Tibial nerve (tissue), 4 donors: Measurements from ENCODE around the gene ZSWIM8.

ENCODE experiments used
- EP300 ChIP-seq, 2 donors: sonication (generic); formaldehyde crosslinking; IDR thresholded peaks; one replicate each; pipeline ENCODE4 v1.6.1; 2017; ENCODE audit warnings: antibody characterized with exemption in 2 of 2, mild to moderate bottlenecking in 1 of 2
- TF ChIP-seq, protein P1 (sequence below), 5 experiments: fragments of 200-600 bp in 3 of 5; fragments of 450-650 bp in 2 of 5; sonication (generic) in 3 of 5; IDR thresholded peaks; one replicate each; pipeline ENCODE4 v1.5.1; 2016 to 2019; ENCODE audit warnings: antibody characterized with exemption in 5 of 5, mild to moderate bottlenecking in 3 of 5, moderate library complexity in 2 of 5

DNA sequence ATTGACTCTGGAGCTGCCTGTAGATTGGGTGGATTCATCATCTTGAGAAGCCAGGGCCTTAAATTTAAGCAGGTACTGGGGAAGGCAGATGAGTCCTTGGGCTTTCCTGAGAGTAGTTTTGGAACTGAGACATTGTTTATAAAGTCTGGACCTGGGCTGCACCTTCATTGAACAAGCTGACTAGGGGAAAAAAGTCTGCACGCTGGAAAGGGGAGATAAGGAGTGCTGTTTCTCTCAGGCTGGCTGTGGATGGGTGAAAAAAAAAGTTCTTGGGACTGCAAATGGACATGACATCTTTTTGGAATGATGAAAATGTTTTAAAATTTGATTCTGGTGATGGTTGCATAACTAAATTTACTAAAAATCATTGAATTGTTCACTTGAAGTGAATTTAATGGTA lies 29.2 kb upstream of the ZSWIM8 start:
- TF ChIP-seq EP300 (IDR thresholded peaks at IDR 0.05) = no peak
- TF ChIP-seq, protein P1, sequence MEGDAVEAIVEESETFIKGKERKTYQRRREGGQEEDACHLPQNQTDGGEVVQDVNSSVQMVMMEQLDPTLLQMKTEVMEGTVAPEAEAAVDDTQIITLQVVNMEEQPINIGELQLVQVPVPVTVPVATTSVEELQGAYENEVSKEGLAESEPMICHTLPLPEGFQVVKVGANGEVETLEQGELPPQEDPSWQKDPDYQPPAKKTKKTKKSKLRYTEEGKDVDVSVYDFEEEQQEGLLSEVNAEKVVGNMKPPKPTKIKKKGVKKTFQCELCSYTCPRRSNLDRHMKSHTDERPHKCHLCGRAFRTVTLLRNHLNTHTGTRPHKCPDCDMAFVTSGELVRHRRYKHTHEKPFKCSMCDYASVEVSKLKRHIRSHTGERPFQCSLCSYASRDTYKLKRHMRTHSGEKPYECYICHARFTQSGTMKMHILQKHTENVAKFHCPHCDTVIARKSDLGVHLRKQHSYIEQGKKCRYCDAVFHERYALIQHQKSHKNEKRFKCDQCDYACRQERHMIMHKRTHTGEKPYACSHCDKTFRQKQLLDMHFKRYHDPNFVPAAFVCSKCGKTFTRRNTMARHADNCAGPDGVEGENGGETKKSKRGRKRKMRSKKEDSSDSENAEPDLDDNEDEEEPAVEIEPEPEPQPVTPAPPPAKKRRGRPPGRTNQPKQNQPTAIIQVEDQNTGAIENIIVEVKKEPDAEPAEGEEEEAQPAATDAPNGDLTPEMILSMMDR (IDR thresholded peaks at IDR 0.05) = no peak
